Panc1 (cell line): ENCODE measurements around the gene ANO5. TPM values are rescaled to one million over a fixed set of nuclear protein-coding genes. Genes with fewer than 3 reads are reported as not detected.
"Not testable (repeated sequence)": the region's sequence is repeated elsewhere in the genome, so short reads cannot be mapped to it uniquely, and the experiment has no call there.

Experiments
- ATAC-seq: fragments of 200-7000 bp; cut with Tn5 transposase; 2 replicates; pipeline ENCODE4 v1.9.1; 2020; ENCODE audit warnings: mild to moderate bottlenecking, moderate library complexity
- BruUV-seq: library from RNA; stranded (reverse); fragments of 400-500 nt; replicated peaks from 2 replicates; lab custom pipeline; 2021; lab: Mats Ljungman, UMichigan
- CTCF ChIA-PET: fragments of 300-600 bp; sonication (Branson Sonifier 250); formaldehyde crosslinking; loops from one replicate; lab custom pipeline; 2022; ENCODE audit warnings: antibody characterized with exemption; lab: Charles Lee
- POLR2A ChIA-PET: fragments of 300-600 bp; sonication (Branson Sonifier 250); formaldehyde crosslinking; loops from one replicate; lab custom pipeline; 2022; ENCODE audit warnings: antibody characterized with exemption; lab: Charles Lee
- DNase-seq: peaks from one replicate; pipeline ENCODE4 v3.0.0-alpha.2; 2010; ENCODE audit warnings: low read depth, low spot score
- H3K27ac ChIP-seq: 2 replicates; pipeline ENCODE4 v1.5.1; 2011; ENCODE audit warnings: mild to moderate bottlenecking, low read length, inconsistent platforms
- H3K27me3 ChIP-seq: fragments of 200-500 bp; sonication (Bioruptor generic); 2 replicates; pipeline ENCODE4 v1.6.0; 2014; ENCODE audit warnings: low read length, inconsistent platforms; ENCODE audit not compliant: control insufficient read depth, insufficient read depth
- H3K36me3 ChIP-seq: fragments of 200-500 bp; sonication (Bioruptor generic); 2 replicates; pipeline ENCODE4 v1.5.1; 2014; ENCODE audit warnings: inconsistent platforms, mild to moderate bottlenecking, low read length, moderate library complexity; ENCODE audit not compliant: control insufficient read depth, insufficient read depth
- H3K4me1 ChIP-seq: 2 replicates; pipeline ENCODE4 v1.5.1; 2011; ENCODE audit warnings: inconsistent platforms, mild to moderate bottlenecking, low read length, moderate library complexity; ENCODE audit not compliant: control insufficient read depth, insufficient read depth
- H3K4me3 ChIP-seq, 2 experiments: 2 replicates each; pipeline ENCODE4 v1.5.1; 2011 to 2012; ENCODE audit warnings: low read depth in 2 of 2, low read length in 2 of 2, mild to moderate bottlenecking in 2 of 2, inconsistent platforms in 1 of 2, moderate library complexity in 1 of 2
- H3K9me3 ChIP-seq: fragments of 200-500 bp; sonication (Bioruptor generic); 2 replicates; pipeline ENCODE4 v1.5.1; 2014; ENCODE audit warnings: low read depth, mild to moderate bottlenecking, inconsistent platforms, low read length, moderate library complexity; ENCODE audit not compliant: control insufficient read depth, insufficient read depth
- POLR2AphosphoS5 ChIP-seq: IDR thresholded peaks from 2 replicates; pipeline ENCODE4 v1.6.1; 2012; ENCODE audit warnings: mild to moderate bottlenecking, low read depth, low read length, moderate library complexity
- SIN3A ChIP-seq: IDR thresholded peaks from 2 replicates; pipeline ENCODE4 v1.6.1; 2012; ENCODE audit warnings: low read depth, mild to moderate bottlenecking, low read length, moderate library complexity, borderline replicate concordance; ENCODE audit not compliant: insufficient read depth
- TCF7L2 ChIP-seq: IDR thresholded peaks from 2 replicates; pipeline ENCODE4 v1.6.1; 2011; ENCODE audit warnings: mild to moderate bottlenecking, low read depth, low read length, inconsistent platforms
- in situ Hi-C: cut with HindIII; loops from 2 replicates; pipeline ENCODE4 v1.10.0; 2016; ENCODE audit warnings: low sequenced_read_pairs, low pct_unique_long_range_greater_than_20kb
- intact Hi-C: fragments of 100-400 bp; cut with micrococcal nuclease; formaldehyde crosslinking; loops from one replicate; pipeline ENCODE4 v1.10.0; 2022; ENCODE audit not compliant: unreplicated experiment
- total RNA-seq: library from RNA; stranded (reverse); gene quantifications from one replicate; pipeline ENCODE4 v1.2.1, GENCODE V29; 2021; ENCODE audit not compliant: unreplicated experiment
- TF ChIP-seq, protein P1 (sequence below), 2 experiments: IDR thresholded peaks; 2 replicates each; pipeline ENCODE4 v1.6.1; 2011 to 2012; ENCODE audit warnings: low read depth in 2 of 2, control low read depth in 1 of 2, low read length in 1 of 2, mild to moderate bottlenecking in 1 of 2, moderate library complexity in 1 of 2; ENCODE audit not compliant: insufficient read depth in 1 of 2
- TF ChIP-seq, protein P2 (sequence below): fragments of 450-650 bp; IDR thresholded peaks from 2 replicates; pipeline ENCODE4 v1.5.1; 2017; ENCODE audit warnings: mild to moderate bottlenecking

ANO5 gene
- total RNA-seq, 1 experiment from 2014 or later = 1.7 TPM

GRCh38 chr11:22268983-22269624 is 76.2 kb downstream of the ANO5 start:
- intact Hi-C loops, H3K4me1 ChIP-seq, POLR2A ChIA-PET, H3K4me3 ChIP-seq, H3K27me3 ChIP-seq, ATAC-seq, CTCF ChIA-PET, DNase-seq, H3K27ac ChIP-seq, H3K9me3 ChIP-seq, in situ Hi-C loops, BruUV-seq, H3K36me3 ChIP-seq: not testable (repeated sequence)

DNA sequence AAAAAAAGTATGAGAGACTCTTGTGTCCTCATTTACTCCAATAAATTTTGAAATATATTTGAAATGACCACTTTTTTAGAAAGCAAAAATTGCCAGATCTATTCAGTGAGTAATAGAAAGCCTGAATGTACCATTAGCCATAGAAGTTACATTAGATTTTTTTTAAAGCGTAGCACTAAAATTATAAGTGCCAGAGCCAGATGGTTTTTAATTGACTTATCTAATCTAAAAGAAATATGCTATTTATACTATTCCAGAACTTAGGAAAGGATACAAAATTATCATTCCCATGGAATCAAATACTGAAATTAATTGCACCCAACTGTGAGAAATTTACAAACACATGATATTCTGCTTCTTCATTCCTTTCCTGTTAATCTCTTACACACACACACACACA is 80.9 kb downstream of the ANO5 start:
- TF ChIP-seq, protein P1, sequence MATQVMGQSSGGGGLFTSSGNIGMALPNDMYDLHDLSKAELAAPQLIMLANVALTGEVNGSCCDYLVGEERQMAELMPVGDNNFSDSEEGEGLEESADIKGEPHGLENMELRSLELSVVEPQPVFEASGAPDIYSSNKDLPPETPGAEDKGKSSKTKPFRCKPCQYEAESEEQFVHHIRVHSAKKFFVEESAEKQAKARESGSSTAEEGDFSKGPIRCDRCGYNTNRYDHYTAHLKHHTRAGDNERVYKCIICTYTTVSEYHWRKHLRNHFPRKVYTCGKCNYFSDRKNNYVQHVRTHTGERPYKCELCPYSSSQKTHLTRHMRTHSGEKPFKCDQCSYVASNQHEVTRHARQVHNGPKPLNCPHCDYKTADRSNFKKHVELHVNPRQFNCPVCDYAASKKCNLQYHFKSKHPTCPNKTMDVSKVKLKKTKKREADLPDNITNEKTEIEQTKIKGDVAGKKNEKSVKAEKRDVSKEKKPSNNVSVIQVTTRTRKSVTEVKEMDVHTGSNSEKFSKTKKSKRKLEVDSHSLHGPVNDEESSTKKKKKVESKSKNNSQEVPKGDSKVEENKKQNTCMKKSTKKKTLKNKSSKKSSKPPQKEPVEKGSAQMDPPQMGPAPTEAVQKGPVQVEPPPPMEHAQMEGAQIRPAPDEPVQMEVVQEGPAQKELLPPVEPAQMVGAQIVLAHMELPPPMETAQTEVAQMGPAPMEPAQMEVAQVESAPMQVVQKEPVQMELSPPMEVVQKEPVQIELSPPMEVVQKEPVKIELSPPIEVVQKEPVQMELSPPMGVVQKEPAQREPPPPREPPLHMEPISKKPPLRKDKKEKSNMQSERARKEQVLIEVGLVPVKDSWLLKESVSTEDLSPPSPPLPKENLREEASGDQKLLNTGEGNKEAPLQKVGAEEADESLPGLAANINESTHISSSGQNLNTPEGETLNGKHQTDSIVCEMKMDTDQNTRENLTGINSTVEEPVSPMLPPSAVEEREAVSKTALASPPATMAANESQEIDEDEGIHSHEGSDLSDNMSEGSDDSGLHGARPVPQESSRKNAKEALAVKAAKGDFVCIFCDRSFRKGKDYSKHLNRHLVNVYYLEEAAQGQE (IDR thresholded peaks at IDR 0.05; ENCODE audit: insufficient read depth in 1 of 2, low read depth in 2 of 2, low read length in 1 of 2) = no peak
- TF ChIP-seq, protein P2, sequence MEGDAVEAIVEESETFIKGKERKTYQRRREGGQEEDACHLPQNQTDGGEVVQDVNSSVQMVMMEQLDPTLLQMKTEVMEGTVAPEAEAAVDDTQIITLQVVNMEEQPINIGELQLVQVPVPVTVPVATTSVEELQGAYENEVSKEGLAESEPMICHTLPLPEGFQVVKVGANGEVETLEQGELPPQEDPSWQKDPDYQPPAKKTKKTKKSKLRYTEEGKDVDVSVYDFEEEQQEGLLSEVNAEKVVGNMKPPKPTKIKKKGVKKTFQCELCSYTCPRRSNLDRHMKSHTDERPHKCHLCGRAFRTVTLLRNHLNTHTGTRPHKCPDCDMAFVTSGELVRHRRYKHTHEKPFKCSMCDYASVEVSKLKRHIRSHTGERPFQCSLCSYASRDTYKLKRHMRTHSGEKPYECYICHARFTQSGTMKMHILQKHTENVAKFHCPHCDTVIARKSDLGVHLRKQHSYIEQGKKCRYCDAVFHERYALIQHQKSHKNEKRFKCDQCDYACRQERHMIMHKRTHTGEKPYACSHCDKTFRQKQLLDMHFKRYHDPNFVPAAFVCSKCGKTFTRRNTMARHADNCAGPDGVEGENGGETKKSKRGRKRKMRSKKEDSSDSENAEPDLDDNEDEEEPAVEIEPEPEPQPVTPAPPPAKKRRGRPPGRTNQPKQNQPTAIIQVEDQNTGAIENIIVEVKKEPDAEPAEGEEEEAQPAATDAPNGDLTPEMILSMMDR = no peak
- TF ChIP-seq POLR2AphosphoS5 (no peak), SIN3A (no peak), TCF7L2 (no peak)
- in situ Hi-C loops = no loop called here
- DNase-seq (no peak), ATAC-seq (no peak)
- H3K27me3 ChIP-seq = no peaks in the 10 kb centered on the region
- intact Hi-C loops = no loop called here
- ChIA-PET CTCF (no interaction called here), POLR2A (no interaction called here)
- no peaks in the 10 kb centered on the region for H3K4me1 ChIP-seq
- no peaks in the 10 kb centered on the region for H3K36me3 ChIP-seq
- H3K4me3 ChIP-seq = no peak overlapping the region
- no TSS peak for BruUV-seq
- H3K27ac ChIP-seq = no peak overlapping the region
- H3K9me3 ChIP-seq = no peaks in the 10 kb centered on the region

DNA sequence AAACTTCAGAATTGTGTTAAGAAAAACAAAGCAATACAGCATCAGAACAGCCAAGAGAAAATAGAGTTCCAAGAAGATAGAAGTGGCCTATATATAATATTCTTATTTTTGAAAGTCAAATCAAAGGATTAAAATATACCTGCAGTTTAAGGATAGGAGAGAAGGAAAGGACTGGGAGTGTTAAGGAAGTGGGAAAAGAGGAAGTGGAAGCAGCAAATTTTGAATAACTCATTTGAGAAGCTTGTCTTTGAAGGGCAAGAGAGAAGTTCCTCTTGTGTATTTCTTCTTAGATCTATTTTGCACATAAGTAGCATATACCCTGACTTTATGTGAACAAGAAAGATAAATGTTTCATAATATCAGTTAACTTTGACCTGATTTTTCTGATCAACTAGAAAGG is 82.7 kb downstream of the ANO5 start:
- ChIA-PET CTCF (no interaction called here), POLR2A (no interaction called here)
- DNase-seq (no peak), ATAC-seq (no peak)
- in situ Hi-C loops = no loop called here
- BruUV-seq = no TSS peak
- intact Hi-C loops = no loop called here
- Histone ChIP-seq H3K4me3 (no peak overlapping the region), H3K4me1 (no peaks in the 10 kb centered on the region), H3K27me3 (no peaks in the 10 kb centered on the region), H3K9me3 (no peaks in the 10 kb centered on the region), H3K36me3 (no peaks in the 10 kb centered on the region), H3K27ac (no peak overlapping the region)
- no peak for TF ChIP-seq POLR2AphosphoS5
- TF ChIP-seq, protein P2 = no peak
- TF ChIP-seq, protein P1 (IDR thresholded peaks at IDR 0.05; ENCODE audit: insufficient read depth in 1 of 2, low read depth in 2 of 2, low read length in 1 of 2) = no peak
- TF ChIP-seq SIN3A = no peak
- no peak for TF ChIP-seq TCF7L2
